HG03442 (cell line): ENCODE results near the gene RLBP1.

ENCODE experiments used
- ATAC-seq: cut with Tn5 transposase; IDR thresholded peaks from one replicate; pipeline ENCODE4 v1.9.1; 2021; ENCODE audit warnings: mild to moderate bottlenecking, moderate library complexity; ENCODE audit not compliant: unreplicated experiment

Gene RLBP1

GRCh38 chr15:89179966-89180875 is 41.2 kb downstream of the RLBP1 start:
- no peak for ATAC-seq

DNA sequence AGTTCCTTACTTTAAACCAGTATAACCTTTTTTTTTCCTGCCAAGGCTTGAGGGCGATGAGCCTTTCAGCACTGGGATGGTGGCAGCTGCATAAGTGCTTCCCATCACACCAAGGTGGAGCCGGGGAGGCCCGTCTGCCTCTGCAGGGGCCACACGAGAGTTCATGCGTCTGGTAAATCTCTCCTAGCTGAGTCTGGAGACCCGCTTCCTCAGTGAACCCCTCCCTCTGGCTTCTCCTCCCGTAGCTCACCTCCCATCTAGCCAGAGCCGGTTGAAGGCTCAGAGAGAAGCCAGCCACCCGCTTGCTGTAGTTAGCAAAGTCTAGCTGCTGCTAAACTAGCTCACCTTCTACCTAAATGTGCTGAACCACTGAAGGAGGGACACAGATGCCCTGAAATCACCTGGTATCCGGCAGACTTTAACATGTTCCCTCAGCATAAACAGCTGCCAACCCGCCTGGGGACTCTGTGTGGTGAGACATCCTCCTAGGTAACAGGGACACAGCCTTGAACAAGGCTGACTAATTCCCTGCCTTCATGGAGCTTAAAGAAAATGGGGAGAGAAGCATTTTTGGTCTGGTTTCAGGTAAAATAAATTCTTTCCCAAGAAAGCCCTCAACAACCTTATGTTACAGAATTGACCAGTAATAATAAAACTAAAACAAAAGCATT is 42.9 kb downstream of the RLBP1 start:
- no peak for ATAC-seq

DNA sequence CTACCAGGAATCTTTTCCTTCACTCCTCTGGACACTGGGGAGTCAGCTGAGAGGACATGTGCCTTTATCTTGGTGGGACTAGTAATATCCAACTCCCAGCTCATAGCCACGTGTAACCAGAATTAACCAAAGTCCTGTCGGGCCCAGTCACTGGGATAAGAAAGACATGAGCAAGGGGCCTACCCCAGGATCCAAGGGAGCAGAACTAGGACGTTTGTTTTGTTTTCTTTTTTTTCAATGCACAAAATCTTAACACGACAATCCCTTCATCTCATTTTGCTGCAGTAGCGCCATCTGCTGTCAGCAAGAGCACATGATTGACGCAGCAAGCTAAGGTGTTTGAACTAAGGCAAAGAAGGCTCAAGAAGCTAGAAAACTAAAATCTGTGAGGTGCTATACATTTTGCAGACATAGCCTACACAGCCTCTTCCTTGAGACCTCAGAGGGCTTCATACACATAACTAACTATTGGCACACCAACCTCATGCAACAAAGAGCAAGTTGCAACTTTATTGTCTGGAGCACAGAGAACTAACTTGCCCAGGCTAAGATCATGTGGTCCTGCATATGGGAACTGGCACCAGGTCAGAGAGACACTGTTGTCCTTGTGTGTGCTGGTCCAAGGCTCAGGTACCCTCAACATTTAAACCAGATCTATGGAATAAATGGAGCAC is 43.6 kb downstream of the RLBP1 start:
- no peak for ATAC-seq

- ATAC-seq: no peak
These were observed 44.3 kb downstream of the RLBP1 start for GRCh38 chr15:89177116-89177515.

GRCh38 chr15:89175617-89176191 is 45.7 kb downstream of the RLBP1 start:
- ATAC-seq: no peak

DNA sequence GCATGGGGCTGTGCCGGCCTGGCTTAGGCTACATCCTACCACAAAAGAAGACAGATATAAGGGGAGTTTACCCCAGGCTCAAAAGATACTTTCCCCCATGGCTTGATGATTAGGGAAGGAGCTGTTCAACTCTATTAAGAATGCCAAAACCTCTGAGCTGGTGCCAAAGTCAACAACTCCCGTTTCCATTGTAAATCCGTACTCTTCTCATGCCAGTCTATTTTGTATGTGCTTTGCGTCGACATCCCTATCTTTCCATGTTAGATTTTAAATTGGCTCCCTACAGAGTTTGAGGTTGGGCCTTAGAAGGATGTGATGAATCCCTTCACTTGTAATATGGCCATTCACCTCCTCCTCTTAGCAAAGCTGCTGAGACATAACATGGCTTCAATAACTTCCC is 46.9 kb downstream of the RLBP1 start:
- no peak for ATAC-seq

DNA sequence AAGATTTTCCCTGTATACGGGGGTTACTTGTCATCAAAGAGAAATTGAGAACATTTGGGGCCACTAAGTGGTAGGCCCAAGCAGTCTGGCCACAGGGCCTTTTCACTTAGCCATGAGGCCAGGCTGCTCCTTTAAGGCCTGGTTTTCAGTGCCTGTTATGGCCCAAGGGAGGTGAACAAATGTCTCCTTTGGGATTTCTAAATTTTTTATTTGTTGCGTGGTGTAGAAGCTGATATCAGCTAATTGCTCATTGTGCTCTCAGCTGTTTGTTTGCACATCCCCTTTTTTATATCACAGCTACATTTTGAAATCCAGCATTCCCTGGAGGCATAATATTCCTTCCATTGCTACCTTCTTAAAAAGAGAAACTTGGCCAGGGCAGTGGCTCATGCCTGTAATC is 48.5 kb downstream of the RLBP1 start:
- no peak for ATAC-seq

GRCh38 chr15:89171136-89172072 is 50.0 kb downstream of the RLBP1 start:
- no peak for ATAC-seq

DNA sequence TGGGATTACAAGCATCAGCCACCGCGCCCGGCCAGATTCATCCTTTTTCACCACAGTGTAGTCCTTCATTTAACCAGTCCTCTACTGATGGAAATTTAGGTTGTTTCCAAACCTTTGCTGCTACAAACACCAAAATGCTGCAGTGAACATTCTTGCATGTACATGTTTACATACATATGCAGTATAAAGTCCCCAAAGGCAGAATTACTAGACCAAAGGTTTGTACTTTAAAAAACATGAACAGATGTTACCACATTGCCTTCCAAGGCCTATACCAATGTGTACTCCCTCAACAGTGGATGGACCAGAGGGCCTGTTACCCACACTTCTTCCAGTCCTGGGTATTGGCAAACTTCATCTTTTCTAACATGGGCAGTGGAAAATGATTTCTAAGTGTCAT is 51.0 kb downstream of the RLBP1 start:
- no peak for ATAC-seq

GRCh38 chr15:89168316-89168833 is 53.0 kb downstream of the RLBP1 start:
- no peak for ATAC-seq

DNA sequence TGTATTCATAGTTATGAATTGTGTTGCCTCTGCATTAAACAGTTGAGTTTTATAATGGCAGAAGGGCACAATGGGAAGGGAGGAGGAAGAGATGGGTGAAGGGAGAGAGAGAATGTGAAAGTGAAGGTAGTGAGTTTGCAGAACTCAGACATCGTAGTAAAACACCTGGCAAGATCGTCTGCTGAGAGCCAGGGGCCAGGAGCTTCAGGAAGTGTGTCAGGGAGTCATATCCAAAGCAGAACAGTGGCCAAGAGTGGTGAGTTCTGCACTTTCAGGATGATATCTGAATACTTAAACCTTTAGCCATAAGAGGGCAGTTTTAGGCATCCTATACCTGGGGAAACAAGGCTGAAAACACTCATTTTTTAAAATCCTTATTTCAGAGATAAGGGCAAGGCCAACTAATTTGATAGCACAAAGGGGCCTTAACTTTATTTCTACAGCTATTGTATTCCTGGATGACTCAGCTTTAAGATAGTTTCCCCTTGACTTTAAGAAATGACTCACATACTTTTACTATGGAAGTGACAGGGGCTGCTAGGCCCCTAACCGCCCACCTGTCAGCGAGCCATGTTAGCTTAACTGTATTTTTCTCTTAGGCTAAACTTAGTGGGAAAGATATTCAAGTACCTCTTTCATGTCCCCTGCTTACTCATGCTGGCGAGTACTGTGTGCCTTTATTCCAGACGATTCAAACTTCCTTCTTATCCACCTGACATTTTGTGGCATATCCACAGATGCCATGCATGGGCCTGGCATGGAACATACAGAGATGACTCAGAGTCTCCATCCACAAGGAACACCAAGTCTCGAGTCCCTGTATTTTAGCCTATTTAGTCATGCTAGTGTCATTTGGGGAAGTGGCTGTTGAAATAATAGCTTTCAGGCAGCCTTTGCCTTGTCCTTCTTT is 53.9 kb downstream of the RLBP1 start:
- ATAC-seq: peak; percentile 81

GRCh38 chr15:89165677-89166076 is 55.7 kb downstream of the RLBP1 start:
- ATAC-seq: no peak

GRCh38 chr15:89164712-89165211 is 56.6 kb downstream of the RLBP1 start:
- no peak for ATAC-seq

DNA sequence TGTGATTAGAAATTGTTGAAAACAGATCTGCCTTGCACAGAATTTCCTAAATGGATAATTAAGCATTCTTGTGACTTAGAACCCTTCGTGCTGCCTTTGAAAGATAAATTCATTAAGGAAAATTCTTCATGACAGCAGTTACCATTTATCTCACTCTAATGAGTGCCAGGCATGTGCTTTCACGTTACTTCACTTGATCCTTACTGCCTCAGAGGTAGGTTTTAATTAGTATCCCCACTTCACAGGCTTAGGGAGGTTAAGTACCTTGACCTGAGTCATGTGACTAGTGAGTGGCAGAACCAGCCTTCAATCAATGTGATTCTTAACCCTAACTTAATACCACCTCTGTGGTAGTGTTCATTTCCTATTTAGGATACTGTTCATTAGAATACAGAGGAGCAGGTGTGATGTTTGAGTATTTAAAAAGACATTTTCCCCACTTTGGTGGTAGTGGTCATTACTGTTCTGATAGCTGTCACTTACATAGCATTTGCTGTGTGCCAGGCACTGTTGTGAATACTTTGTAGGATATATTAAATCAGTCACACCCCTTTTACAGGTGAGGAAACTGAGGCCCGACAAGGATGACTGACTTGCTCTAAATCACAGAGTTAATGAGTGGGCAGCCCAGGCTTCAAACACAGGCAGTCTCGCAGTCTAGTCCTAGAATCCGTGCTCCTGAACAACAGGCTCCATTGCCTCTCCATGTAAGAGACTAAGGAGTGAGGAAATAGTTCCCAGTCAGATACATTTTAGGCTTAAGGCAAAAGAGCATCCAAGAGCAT is 57.9 kb downstream of the RLBP1 start:
- ATAC-seq: no peak

DNA sequence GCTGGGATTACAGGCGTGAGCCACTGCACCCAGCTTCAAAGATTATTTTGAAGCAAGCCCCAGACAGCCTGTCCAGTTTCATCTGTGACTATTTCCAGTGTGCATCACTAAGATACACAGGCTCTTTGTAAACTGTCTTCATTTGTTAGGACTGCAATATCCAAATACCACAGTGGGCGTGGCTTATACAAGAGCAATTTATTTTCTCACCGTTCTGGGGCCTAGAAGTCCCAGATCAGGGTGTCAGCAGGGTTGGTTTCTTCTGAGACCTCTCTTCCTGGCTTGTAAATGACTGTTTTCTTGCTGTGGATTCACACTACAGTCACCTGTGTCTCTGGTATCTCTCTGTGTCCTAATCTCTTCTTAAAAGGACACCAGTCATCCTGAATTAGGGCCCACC is 59.7 kb downstream of the RLBP1 start:
- ATAC-seq: no peak
